GM12878 (cell line): ENCODE measurements around the gene ADCY1. TPM values are rescaled to one million over a fixed set of nuclear protein-coding genes. Genes with fewer than 3 reads are reported as not detected.

Experiments
- ATAC-seq: fragments of 200-7000 bp; cut with Tn5 transposase; 3 replicates; pipeline ENCODE4 v1.9.1; 2020; ENCODE audit warnings: mild to moderate bottlenecking, moderate library complexity
- BruUV-seq: library from RNA; stranded (reverse); fragments of 400-500 nt; replicated peaks from 2 replicates; lab custom pipeline; 2021; lab: Mats Ljungman, UMichigan
- CTCF ChIA-PET: fragments of 300-600 bp; sonication (Branson Sonifier 250); formaldehyde crosslinking; extraction: SDS; loops from one replicate; lab custom pipeline; 2021; ENCODE audit warnings: inconsistent platforms; lab: Yijun Ruan, JAX
- POLR2A ChIA-PET: fragments of 350-600 bp; formaldehyde crosslinking; extraction: SDS; loops from one replicate; lab custom pipeline; 2021; ENCODE audit warnings: inconsistent platforms; lab: Charles Lee
- RAD21 ChIA-PET: fragments of 300-600 bp; sonication (Branson Sonifier 250); formaldehyde crosslinking; loops from one replicate; lab custom pipeline; 2023; ENCODE audit warnings: antibody characterized with exemption; ENCODE audit not compliant: unreplicated experiment; lab: Charles Lee
- SMC1A ChIA-PET: fragments of 300-600 bp; sonication (Branson Sonifier 250); formaldehyde crosslinking; loops from one replicate; lab custom pipeline; 2023; ENCODE audit not compliant: unreplicated experiment, uncharacterized antibody; lab: Charles Lee
- DNase-seq: peaks from one replicate; pipeline ENCODE4 v3.0.0-alpha.2; 2011; ENCODE audit warnings: low read depth, low spot score
- FAIRE-seq: peaks from 3 replicates; lab custom pipeline; 2011; peaks lifted over from hg19 to GRCh38; lab: Jason Lieb, UNC
- H2AFZ ChIP-seq: 2 replicates; pipeline ENCODE4 v1.6.0; 2011; ENCODE audit warnings: low read depth, low read length, control low read depth; ENCODE audit not compliant: control insufficient read depth
- H3K27ac ChIP-seq: 2 replicates; pipeline ENCODE4 v1.5.1; 2011; ENCODE audit warnings: control low read depth; ENCODE audit not compliant: control insufficient read depth, insufficient read depth
- H3K27me3 ChIP-seq, 2 experiments: replicated peaks in 1 of 2; 2 replicates each; pipeline versions ENCODE4 v1.6.0 to v1.6.1; 2011; ENCODE audit warnings: low read length in 1 of 2; ENCODE audit not compliant: control insufficient read depth in 2 of 2, insufficient read depth in 2 of 2
- H3K36me3 ChIP-seq, 2 experiments: 2 replicates each; pipeline ENCODE4 v1.5.1; 2011; ENCODE audit warnings: low read length in 1 of 2; ENCODE audit not compliant: control insufficient read depth in 2 of 2, insufficient read depth in 2 of 2
- H3K4me1 ChIP-seq: 2 replicates; pipeline ENCODE4 v1.6.1; 2011; ENCODE audit warnings: mild to moderate bottlenecking, low read length, moderate library complexity, mixed read lengths; ENCODE audit not compliant: control insufficient read depth, insufficient read depth
- H3K4me2 ChIP-seq: 2 replicates; pipeline ENCODE4 v1.6.0; 2011; ENCODE audit warnings: control low read depth; ENCODE audit not compliant: control insufficient read depth, insufficient read depth
- H3K4me3 ChIP-seq: fragments of 200-600 bp; sonication (generic); 2 replicates; pipeline ENCODE4 v1.5.1; 2016
- H3K79me2 ChIP-seq: 2 replicates; pipeline ENCODE4 v1.6.0; 2011; ENCODE audit warnings: low read length; ENCODE audit not compliant: control insufficient read depth, insufficient read depth
- H3K9ac ChIP-seq: 2 replicates; pipeline ENCODE4 v1.8.0; 2011; ENCODE audit warnings: low read length, control low read depth, mixed read lengths; ENCODE audit not compliant: control insufficient read depth, insufficient read depth
- H3K9me3 ChIP-seq: replicated peaks from 3 replicates; pipeline ENCODE4 v1.5.1; 2011; ENCODE audit warnings: mild to moderate bottlenecking, low read length; ENCODE audit not compliant: control insufficient read depth, insufficient read depth
- H4K20me1 ChIP-seq: 2 replicates; pipeline ENCODE4 v1.6.0; 2011; ENCODE audit not compliant: control insufficient read depth, insufficient read depth
- BCL3 ChIP-seq: IDR thresholded peaks from 2 replicates; pipeline ENCODE4 v1.6.1; 2011; ENCODE audit warnings: borderline replicate concordance, low read depth, mild to moderate bottlenecking, moderate library complexity, low read length; ENCODE audit not compliant: insufficient read depth, poor library complexity, severe bottlenecking
- EGR1 ChIP-seq, 2 experiments: IDR thresholded peaks; 1 replicate in 1 of 2; 2 replicates in 1 of 2; pipeline ENCODE4 v1.6.1; 2011 to 2012; ENCODE audit warnings: low read depth in 2 of 2, low read length in 2 of 2, borderline replicate concordance in 1 of 2, mild to moderate bottlenecking in 1 of 2, moderate library complexity in 1 of 2
- IKZF1 ChIP-seq: fragments of 450-650 bp; conservative IDR thresholded peaks from 2 replicates; pipeline ENCODE4 v1.6.1; 2017; ENCODE audit warnings: antibody characterized with exemption, mild to moderate bottlenecking
- JUND ChIP-seq: IDR thresholded peaks from 2 replicates; pipeline ENCODE4 v1.6.1; 2012; ENCODE audit warnings: low read depth, mild to moderate bottlenecking, low read length, improper control_type of control experiment, moderate library complexity
- PML ChIP-seq: IDR thresholded peaks from 2 replicates; pipeline ENCODE4 v1.6.1; 2012; ENCODE audit warnings: low read length, inconsistent platforms
- SMARCA5 ChIP-seq: fragments of 450-650 bp; IDR thresholded peaks from 2 replicates; pipeline ENCODE4 v1.6.1; 2017; ENCODE audit warnings: mild to moderate bottlenecking
- ZNF24 ChIP-seq: fragments of 450-650 bp; IDR thresholded peaks from 2 replicates; pipeline ENCODE4 v1.6.1; 2017; ENCODE audit warnings: antibody characterized with exemption, mild to moderate bottlenecking
- WGBS: methylation state at CpG from one replicate; pipeline ENCODE4 v1.1.6; 2016; ENCODE audit warnings: low lambda C conversion rate; ENCODE audit not compliant: insufficient replicate concordance, insufficient coverage; ENCODE audit errors: missing lambda C conversion rate; 5-methylcytosine and 5-hydroxymethylcytosine counted together
- in situ Hi-C: fragments of 300-500 bp; cut with MboI; formaldehyde crosslinking; loops from 9 replicates; pipeline ENCODE4 v1.14.3; 2018; ENCODE audit warnings: mixed read lengths
- intact Hi-C: fragments of 100-400 bp; cut with micrococcal nuclease; formaldehyde crosslinking; loops from one replicate; pipeline ENCODE4 v1.14.2; 2022; ENCODE audit not compliant: unreplicated experiment
- polyA plus RNA-seq, 11 experiments: library from polyadenylated mRNA; depleted of rRNA in 4 of 11; unstranded in 6 of 11; stranded (reverse) in 5 of 11; fragments of >200 nt; fragmentation: Nextera tagmentation in 4 of 11; fragmentation: Illumina TruSeq in 1 of 11; extraction: Ambion mirVana in 4 of 11; extraction: Trizol in 1 of 11; gene quantifications; 1 replicate in 1 of 11; 2 replicates in 10 of 11; pipeline versions ENCODE4 v1.2.1 to v1.2.3, GENCODE V29; 2011 to 2016; ENCODE audit warnings: inconsistent platforms in 2 of 11, missing spikeins in 2 of 11, low read depth in 1 of 11
- total RNA-seq, 4 experiments: library from RNA; depleted of rRNA in 3 of 4; stranded (reverse); fragments of >200 nt in 3 of 4; fragmentation: Illumina TruSeq in 1 of 4; extraction: Trizol in 1 of 4; gene quantifications; 2 replicates each; pipeline versions ENCODE4 v1.2.1 to v1.2.3, GENCODE V29; 2013 to 2021

ADCY1 gene
- total and polyA plus RNA-seq, 10 of the 15 experiments (the other 5 are each of a cell fraction or from before 2014, with no cell fraction given) = 0.13 to 1.4 (median 0.45) TPM; not detected in 1

GRCh38 chr7:45648671-45648995 is 74.5 kb downstream of the ADCY1 start:
- ChIA-PET CTCF (interaction anchor here (1.8 kb wide), 1 partner anchor 15 kb away, joined by 5 read pairs; no protein-coding TSS in a partner anchor), POLR2A (no interaction called here), RAD21 (no interaction called here), SMC1A (no interaction called here)
- no peak overlapping the region for H3K9ac ChIP-seq
- H3K27me3 ChIP-seq = no peaks in the 10 kb centered on the region
- H2AFZ ChIP-seq = no peak overlapping the region
- DNase-seq = no peak
- no peak for FAIRE-seq
- no peak overlapping the region for H3K4me3 ChIP-seq
- no TSS peak for BruUV-seq
- no peaks in the 10 kb centered on the region for H3K79me2 ChIP-seq
- no peak for TF ChIP-seq SMARCA5
- TF ChIP-seq ZNF24 = no peak
- TF ChIP-seq PML = no peak
- no peak for TF ChIP-seq JUND
- no peak for TF ChIP-seq EGR1 (IDR thresholded peaks at IDR 0.05; ENCODE audit: borderline replicate concordance in 1 of 2, low read depth in 2 of 2, low read length in 2 of 2)
- TF ChIP-seq IKZF1 = no peak
- no peak for TF ChIP-seq BCL3
- no peaks in the 10 kb centered on the region for H4K20me1 ChIP-seq
- 77% methylated on average over 10 of the region's 10 CpGs for whole genome bisulfite sequencing
- H3K4me2 ChIP-seq = no peak overlapping the region
- in situ Hi-C loops = no loop called here
- intact Hi-C loops = no loop called here
- no peaks in the 10 kb centered on the region; the same call in 1 of the 2 replicates for H3K4me1 ChIP-seq
- H3K27ac ChIP-seq = no peak overlapping the region
- ATAC-seq = no peak
- H3K36me3 ChIP-seq = no peaks in the 10 kb centered on the region
- H3K9me3 ChIP-seq = no peaks in the 10 kb centered on the region
